ENCODE results near the gene ERC2. TPM values are rescaled to one million over a fixed set of nuclear protein-coding genes. Genes with fewer than 3 reads are reported as not detected.

ERC2 gene
- total RNA-seq, 1 donor: 0.36 TPM

- H3K9me3 ChIP-seq (ENCODE audit: low read depth, low read length): no peaks in the 10 kb centered on the region
- H3K79me2 ChIP-seq (ENCODE audit: insufficient read depth, low read length): no peaks in the 10 kb centered on the region
Observed at GRCh38 chr3:55815262-55815661, 653.0 kb downstream of the ERC2 start.

GRCh38 chr3:55813268-55814097, 654.8 kb downstream of the ERC2 start:
- no peaks in the 10 kb centered on the region for H3K4me1 ChIP-seq (ENCODE audit: insufficient read depth, low read length)
- H3K27me3 ChIP-seq (ENCODE audit: insufficient read depth, low read length): peaks cover 6% of the 10 kb centered on the region
- H4K20me1 ChIP-seq (ENCODE audit: insufficient read depth, low read length): no peaks in the 10 kb centered on the region
- H3K36me3 ChIP-seq (ENCODE audit: insufficient read depth, low read length): no peaks in the 10 kb centered on the region
- no peak overlapping the region for H2AFZ ChIP-seq (ENCODE audit: low read length)
- no peak overlapping the region for H3K4me3 ChIP-seq (ENCODE audit: insufficient read depth, low read length)
- DNase-seq (ENCODE audit: insufficient read length, low spot score, missing footprints): no peak
- no peaks in the 10 kb centered on the region for H3K9me3 ChIP-seq (ENCODE audit: low read depth, low read length)
- H3K79me2 ChIP-seq (ENCODE audit: insufficient read depth, low read length): no peaks in the 10 kb centered on the region
- H3K27ac ChIP-seq (ENCODE audit: low read depth, low read length): no peak overlapping the region
- no peak for TF ChIP-seq CTCF (IDR thresholded peaks at IDR 0.05; ENCODE audit: extremely low read depth, low read depth, low read length)
- H3K4me2 ChIP-seq (ENCODE audit: insufficient read depth, low read length): no peak overlapping the region

More at GRCh38 chr3:55815262-55815661, 653.0 kb downstream of the ERC2 start:
- Histone ChIP-seq H2AFZ (ENCODE audit: low read length) (no peak overlapping the region), H3K27ac (ENCODE audit: low read depth, low read length) (no peak overlapping the region), H3K4me1 (ENCODE audit: insufficient read depth, low read length) (no peaks in the 10 kb centered on the region), H3K4me2 (ENCODE audit: insufficient read depth, low read length) (no peak overlapping the region), H3K27me3 (ENCODE audit: insufficient read depth, low read length) (peaks cover 6% of the 10 kb centered on the region), H4K20me1 (ENCODE audit: insufficient read depth, low read length) (no peaks in the 10 kb centered on the region), H3K4me3 (ENCODE audit: insufficient read depth, low read length) (no peak overlapping the region), H3K36me3 (ENCODE audit: insufficient read depth, low read length) (no peaks in the 10 kb centered on the region)
- TF ChIP-seq CTCF (IDR thresholded peaks at IDR 0.05; ENCODE audit: extremely low read depth, low read depth, low read length): no peak
- DNase-seq (ENCODE audit: insufficient read length, low spot score, missing footprints): no peak

- Histone ChIP-seq H3K27me3 (ENCODE audit: insufficient read depth, low read length) (peaks cover 6% of the 10 kb centered on the region), H3K4me1 (ENCODE audit: insufficient read depth, low read length) (no peaks in the 10 kb centered on the region), H3K4me2 (ENCODE audit: insufficient read depth, low read length) (no peak overlapping the region), H3K4me3 (ENCODE audit: insufficient read depth, low read length) (no peak overlapping the region), H3K79me2 (ENCODE audit: insufficient read depth, low read length) (no peaks in the 10 kb centered on the region), H4K20me1 (ENCODE audit: insufficient read depth, low read length) (no peaks in the 10 kb centered on the region), H3K9me3 (ENCODE audit: low read depth, low read length) (no peaks in the 10 kb centered on the region), H3K27ac (ENCODE audit: low read depth, low read length) (no peak overlapping the region), H2AFZ (ENCODE audit: low read length) (no peak overlapping the region), H3K36me3 (ENCODE audit: insufficient read depth, low read length) (no peaks in the 10 kb centered on the region)
- no peak for DNase-seq (ENCODE audit: insufficient read length, low spot score, missing footprints)
- TF ChIP-seq CTCF (IDR thresholded peaks at IDR 0.05; ENCODE audit: extremely low read depth, low read depth, low read length): no peak
Observed at GRCh38 chr3:55812394-55813013, 655.8 kb downstream of the ERC2 start.

DNA sequence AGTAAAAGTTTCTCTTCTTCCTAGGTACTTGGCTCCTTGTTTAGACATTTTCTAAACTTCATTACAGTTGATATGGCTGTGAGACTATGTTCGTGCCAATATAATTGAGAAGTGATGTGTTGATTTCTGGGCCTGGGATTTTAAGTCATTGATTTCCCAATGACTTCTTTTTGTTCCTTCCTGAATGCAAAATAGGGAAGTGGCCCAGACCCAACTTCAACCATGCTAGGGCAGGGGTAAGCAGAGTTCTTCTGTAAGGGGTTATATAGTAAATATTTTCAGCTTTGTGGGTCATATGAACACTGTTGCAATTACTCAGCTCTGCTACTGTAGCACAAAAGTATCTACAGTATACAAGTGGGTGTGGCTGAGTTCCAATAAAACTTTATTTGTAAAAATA, 661.1 kb downstream of the ERC2 start:
- Histone ChIP-seq H3K4me1 (ENCODE audit: insufficient read depth, low read length) (no peaks in the 10 kb centered on the region), H3K4me2 (ENCODE audit: insufficient read depth, low read length) (no peak overlapping the region), H3K9me3 (ENCODE audit: low read depth, low read length) (no peaks in the 10 kb centered on the region), H4K20me1 (ENCODE audit: insufficient read depth, low read length) (no peaks in the 10 kb centered on the region), H3K79me2 (ENCODE audit: insufficient read depth, low read length) (no peaks in the 10 kb centered on the region), H2AFZ (ENCODE audit: low read length) (no peak overlapping the region), H3K27ac (ENCODE audit: low read depth, low read length) (no peak overlapping the region), H3K36me3 (ENCODE audit: insufficient read depth, low read length) (no peaks in the 10 kb centered on the region), H3K27me3 (ENCODE audit: insufficient read depth, low read length) (no peaks in the 10 kb centered on the region), H3K4me3 (ENCODE audit: insufficient read depth, low read length) (no peak overlapping the region)
- TF ChIP-seq CTCF (IDR thresholded peaks at IDR 0.05; ENCODE audit: extremely low read depth, low read depth, low read length): no peak
- no peak for DNase-seq (ENCODE audit: insufficient read length, low spot score, missing footprints)

Data from osteoblast (primary cell).